ENCODE measurements around the gene ID1.
"Not testable (repeated sequence)": the region's sequence is repeated elsewhere in the genome, so short reads cannot be mapped to it uniquely, and the experiment has no call there.

ID1 gene

GRCh38 chr20:31573555-31574321, 31.4 kb upstream of the ID1 start:
- no peak for DNase-seq

GRCh38 chr20:31574986-31575385, 30.1 kb upstream of the ID1 start:
- not testable (repeated sequence) for DNase-seq

- DNase-seq: no peak
Measured at GRCh38 chr20:31576751-31577150, 28.3 kb upstream of the ID1 start.

GRCh38 chr20:31577194-31577593, 27.9 kb upstream of the ID1 start:
- DNase-seq: no peak

- no peak for DNase-seq
Measured at GRCh38 chr20:31578448-31579138, 26.5 kb upstream of the ID1 start.

- no peak for DNase-seq
Measured at GRCh38 chr20:31579245-31579644, 25.8 kb upstream of the ID1 start.

- DNase-seq: not testable (repeated sequence)
Measured at GRCh38 chr20:31579941-31580651, 25.0 kb upstream of the ID1 start.

GRCh38 chr20:31580706-31581105, 24.4 kb upstream of the ID1 start:
- DNase-seq: no peak

GRCh38 chr20:31581391-31581790, 23.7 kb upstream of the ID1 start:
- DNase-seq: no peak

GRCh38 chr20:31587545-31588389, 17.3 kb upstream of the ID1 start:
- no peak for DNase-seq

- DNase-seq: no peak
Measured at GRCh38 chr20:31590717-31591225, 14.3 kb upstream of the ID1 start.

GRCh38 chr20:31593221-31594001, 11.7 kb upstream of the ID1 start:
- DNase-seq: no peak

GRCh38 chr20:31594002-31594557, 11.0 kb upstream of the ID1 start:
- DNase-seq: no peak

GRCh38 chr20:31594558-31595379, 10.3 kb upstream of the ID1 start:
- DNase-seq: no peak

GRCh38 chr20:31595380-31595653, 9.8 kb upstream of the ID1 start:
- no peak for DNase-seq

GRCh38 chr20:31595654-31596411, 9.3 kb upstream of the ID1 start:
- DNase-seq: no peak

GRCh38 chr20:31596412-31596715, 8.7 kb upstream of the ID1 start:
- not testable (repeated sequence) for DNase-seq

- DNase-seq: no peak
Measured at GRCh38 chr20:31596831-31597480, 8.1 kb upstream of the ID1 start.

- no peak for DNase-seq
Measured at GRCh38 chr20:31597481-31597855, 7.6 kb upstream of the ID1 start.

- no peak for DNase-seq
Measured at GRCh38 chr20:31602431-31602778, 2.7 kb upstream of the ID1 start.
